Amniotic epithelial cell (primary cell): ENCODE measurements around the gene HSP90AA1.

Experiments used
- DNase-seq: peaks from one replicate; pipeline ENCODE4 v3.0.0-alpha.2; 2010; ENCODE audit warnings: low read depth

HSP90AA1 gene

DNA sequence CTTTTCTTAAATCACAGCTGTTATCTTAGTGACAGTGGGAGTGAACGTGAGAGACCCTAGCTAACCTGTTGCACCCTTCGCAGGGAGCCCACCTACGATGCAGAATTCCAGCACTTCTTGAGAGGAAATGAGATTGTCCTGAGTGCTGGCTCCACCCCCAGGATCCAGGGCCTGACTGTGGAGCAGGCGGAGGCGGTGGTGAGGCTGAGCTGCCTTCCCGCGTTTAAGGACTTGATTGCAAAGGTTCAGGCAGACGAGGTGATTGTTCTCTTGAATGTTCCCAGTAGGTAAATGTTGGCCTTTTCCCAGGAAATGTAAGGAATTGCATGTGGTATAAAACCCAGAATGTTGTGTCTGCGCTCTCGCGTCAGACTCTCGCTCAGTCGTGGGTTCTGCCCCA is 46.7 kb downstream of the HSP90AA1 start:
- no peak for DNase-seq

DNA sequence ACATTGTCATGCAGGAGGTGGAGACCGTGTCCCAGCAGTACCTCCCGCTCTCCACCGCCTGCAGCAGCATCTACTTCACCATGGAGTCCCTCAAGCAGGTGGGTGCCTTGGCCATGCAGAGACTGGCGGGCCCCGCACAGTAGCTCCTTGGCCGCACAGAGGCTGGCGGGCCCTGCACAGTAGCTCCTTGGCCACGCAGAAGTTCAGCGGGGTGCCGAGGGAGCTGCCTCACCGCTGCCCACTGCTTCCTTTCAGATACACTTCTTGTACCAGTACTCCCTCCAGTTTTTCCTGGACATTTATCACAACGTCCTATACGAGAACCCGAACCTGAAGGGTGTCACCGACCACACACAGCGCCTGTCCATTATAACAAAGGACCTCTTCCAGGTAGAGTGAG is 47.7 kb downstream of the HSP90AA1 start:
- no peak for DNase-seq

DNA sequence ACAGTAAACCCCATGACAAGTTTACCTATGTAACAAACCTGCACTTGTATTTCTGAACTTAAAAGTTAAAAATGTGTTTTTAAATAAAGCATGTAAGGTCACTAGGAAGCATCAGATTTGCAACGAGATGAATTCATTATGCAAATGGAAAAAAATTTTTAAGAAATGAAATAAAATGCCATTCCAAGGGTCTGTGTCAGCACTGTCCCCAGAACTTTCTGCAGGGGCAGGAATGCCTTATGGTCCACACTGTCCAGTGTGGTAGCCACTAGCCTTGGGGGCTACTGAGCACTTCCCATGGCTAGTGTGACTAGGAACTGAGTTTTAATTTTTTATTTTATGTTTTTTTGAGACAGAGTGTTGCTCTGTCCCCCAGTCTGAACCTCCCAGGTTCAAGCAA is 49.2 kb downstream of the HSP90AA1 start:
- DNase-seq, result no peak

DNA sequence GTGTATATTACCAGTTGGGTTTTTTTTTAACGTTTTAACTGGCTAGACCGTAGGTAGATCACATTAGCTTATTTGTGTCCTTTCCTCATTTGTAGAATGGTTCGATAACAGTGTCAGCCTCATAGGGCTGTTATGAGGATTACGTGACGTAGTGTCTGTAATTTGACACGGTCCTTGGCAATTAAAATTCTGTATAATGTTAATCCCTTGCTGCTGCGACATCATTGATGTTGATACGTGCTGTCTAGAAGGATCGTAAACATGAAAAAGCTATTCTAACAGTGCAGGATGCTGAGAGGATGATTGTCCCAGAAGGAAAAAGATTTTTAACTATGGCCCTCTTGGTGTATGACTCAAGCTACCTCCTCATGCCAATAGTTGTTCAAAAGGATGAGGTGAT is 50.9 kb downstream of the HSP90AA1 start:
- no peak for DNase-seq

DNA sequence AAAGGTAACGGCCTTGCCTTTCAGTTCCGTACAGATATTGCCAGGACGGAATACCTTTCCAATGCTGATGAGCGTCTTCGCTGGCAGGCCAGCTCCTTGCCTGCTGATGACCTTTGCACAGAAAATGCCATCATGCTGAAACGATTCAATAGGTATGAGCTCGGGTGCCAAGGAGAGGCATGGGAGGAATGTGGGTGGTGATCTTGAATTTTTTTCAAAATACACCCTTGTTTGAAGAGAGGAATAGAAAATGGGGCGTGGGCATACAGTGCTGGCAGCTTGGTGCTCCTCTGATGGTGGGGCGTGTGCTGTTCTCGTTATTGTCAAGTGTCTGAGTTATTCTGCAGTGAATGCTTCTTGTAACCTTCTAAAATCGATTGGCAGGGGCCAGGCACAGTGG is 52.5 kb downstream of the HSP90AA1 start:
- DNase-seq, result no peak

DNA sequence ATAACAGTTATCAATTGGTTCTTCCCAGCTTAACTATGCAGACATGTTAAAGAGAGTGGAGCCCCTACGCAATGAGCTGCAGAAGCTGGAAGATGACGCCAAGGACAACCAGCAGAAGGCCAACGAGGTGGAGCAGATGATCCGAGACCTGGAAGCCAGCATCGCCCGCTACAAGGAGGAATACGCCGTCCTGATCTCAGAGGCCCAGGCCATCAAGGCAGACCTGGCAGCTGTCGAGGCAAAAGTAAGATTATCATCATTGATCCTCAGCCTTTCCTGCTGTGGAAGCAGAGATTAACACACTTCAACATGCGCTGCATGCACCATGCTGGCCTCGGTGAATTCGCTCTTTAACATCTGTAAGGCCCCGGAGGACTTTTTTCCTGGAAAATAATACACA is 53.6 kb downstream of the HSP90AA1 start:
- no peak for DNase-seq
